Ishikawa (cell line): ENCODE data around the gene MNT.

Source experiments
- CEBPB ChIP-seq: IDR thresholded peaks from 2 replicates; pipeline ENCODE4 v1.6.1; 2012
- CREB1 ChIP-seq: IDR thresholded peaks from 2 replicates; pipeline ENCODE4 v1.6.1; 2012; ENCODE audit warnings: low read depth
- EGR1 ChIP-seq: IDR thresholded peaks from 2 replicates; pipeline ENCODE4 v1.6.1; 2012
- EP300 ChIP-seq: IDR thresholded peaks from 2 replicates; pipeline ENCODE4 v1.6.1; 2012; ENCODE audit warnings: borderline replicate concordance
- RAD21 ChIP-seq: IDR thresholded peaks from 2 replicates; pipeline ENCODE4 v1.6.1; 2012; ENCODE audit warnings: low read depth
- TAF1 ChIP-seq: IDR thresholded peaks from 2 replicates; pipeline ENCODE4 v1.6.1; 2012; ENCODE audit warnings: low read depth, mild to moderate bottlenecking
- TCF12 ChIP-seq: IDR thresholded peaks from 2 replicates; pipeline ENCODE4 v1.6.1; 2012; ENCODE audit warnings: low read depth
- TF ChIP-seq, protein P1 (sequence below): IDR thresholded peaks from 2 replicates; pipeline ENCODE4 v1.6.1; 2012
- TF ChIP-seq, protein P2 (sequence below): IDR thresholded peaks from 2 replicates; pipeline ENCODE4 v1.6.1; 2012; ENCODE audit warnings: low read depth, mild to moderate bottlenecking

DNA sequence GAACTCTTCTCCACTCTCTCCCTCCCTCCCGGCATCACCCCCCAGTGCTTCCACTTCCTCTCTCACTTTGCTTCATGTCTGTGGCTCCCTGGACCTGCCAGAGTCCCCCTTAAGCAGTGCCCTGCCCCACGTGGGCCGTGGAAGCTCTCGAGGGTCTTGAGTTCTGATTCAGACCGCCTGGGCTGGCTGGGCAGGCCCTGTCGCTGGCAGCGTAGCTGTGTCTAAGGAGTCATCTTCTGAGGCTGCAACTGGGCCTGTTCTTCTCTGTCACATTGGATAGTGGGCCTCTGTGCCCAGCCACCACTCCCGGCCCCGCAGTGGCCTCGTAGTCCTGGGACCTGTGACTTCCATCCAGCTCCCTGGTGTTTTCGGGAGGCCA is 30.7 kb downstream of the MNT start:
- no peak for TF ChIP-seq EGR1
- no peak for TF ChIP-seq TAF1
- TF ChIP-seq, protein P1, sequence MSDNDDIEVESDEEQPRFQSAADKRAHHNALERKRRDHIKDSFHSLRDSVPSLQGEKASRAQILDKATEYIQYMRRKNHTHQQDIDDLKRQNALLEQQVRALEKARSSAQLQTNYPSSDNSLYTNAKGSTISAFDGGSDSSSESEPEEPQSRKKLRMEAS = no peak
- no peak for TF ChIP-seq CREB1
- no peak for TF ChIP-seq TCF12
- TF ChIP-seq, protein P2, sequence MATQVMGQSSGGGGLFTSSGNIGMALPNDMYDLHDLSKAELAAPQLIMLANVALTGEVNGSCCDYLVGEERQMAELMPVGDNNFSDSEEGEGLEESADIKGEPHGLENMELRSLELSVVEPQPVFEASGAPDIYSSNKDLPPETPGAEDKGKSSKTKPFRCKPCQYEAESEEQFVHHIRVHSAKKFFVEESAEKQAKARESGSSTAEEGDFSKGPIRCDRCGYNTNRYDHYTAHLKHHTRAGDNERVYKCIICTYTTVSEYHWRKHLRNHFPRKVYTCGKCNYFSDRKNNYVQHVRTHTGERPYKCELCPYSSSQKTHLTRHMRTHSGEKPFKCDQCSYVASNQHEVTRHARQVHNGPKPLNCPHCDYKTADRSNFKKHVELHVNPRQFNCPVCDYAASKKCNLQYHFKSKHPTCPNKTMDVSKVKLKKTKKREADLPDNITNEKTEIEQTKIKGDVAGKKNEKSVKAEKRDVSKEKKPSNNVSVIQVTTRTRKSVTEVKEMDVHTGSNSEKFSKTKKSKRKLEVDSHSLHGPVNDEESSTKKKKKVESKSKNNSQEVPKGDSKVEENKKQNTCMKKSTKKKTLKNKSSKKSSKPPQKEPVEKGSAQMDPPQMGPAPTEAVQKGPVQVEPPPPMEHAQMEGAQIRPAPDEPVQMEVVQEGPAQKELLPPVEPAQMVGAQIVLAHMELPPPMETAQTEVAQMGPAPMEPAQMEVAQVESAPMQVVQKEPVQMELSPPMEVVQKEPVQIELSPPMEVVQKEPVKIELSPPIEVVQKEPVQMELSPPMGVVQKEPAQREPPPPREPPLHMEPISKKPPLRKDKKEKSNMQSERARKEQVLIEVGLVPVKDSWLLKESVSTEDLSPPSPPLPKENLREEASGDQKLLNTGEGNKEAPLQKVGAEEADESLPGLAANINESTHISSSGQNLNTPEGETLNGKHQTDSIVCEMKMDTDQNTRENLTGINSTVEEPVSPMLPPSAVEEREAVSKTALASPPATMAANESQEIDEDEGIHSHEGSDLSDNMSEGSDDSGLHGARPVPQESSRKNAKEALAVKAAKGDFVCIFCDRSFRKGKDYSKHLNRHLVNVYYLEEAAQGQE = no peak
- TF ChIP-seq EP300 = no peak
- no peak for TF ChIP-seq CEBPB
- no peak for TF ChIP-seq RAD21
